COLO668 (cell line): ENCODE results near the gene ZNF134.

Experiments used
- DNase-seq: peaks from one replicate; lab custom pipeline; 2025; ENCODE audit not compliant: unreplicated experiment; lab: John Stamatoyannopoulos, UW

ZNF134 gene

DNA sequence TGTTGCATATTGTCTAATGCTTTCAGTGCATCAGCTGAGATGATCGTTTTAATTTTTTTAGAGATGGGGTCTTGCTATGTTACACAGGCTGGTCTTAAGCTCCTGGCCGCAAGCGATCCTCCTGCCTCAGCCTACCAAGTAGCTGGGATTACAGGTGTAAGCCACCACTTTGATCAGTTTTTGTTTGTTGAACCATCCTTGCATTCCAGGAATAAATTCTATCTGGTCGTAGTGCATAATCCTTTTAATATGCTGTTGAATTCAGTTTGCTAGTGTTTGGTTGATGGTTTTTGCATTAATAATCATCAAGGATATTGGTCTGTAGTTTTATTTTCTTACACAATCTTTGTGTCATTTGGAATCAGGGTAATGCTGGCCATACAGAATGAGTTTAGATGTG lies 23.3 kb downstream of the ZNF134 start:
- DNase-seq = no peak

DNA sequence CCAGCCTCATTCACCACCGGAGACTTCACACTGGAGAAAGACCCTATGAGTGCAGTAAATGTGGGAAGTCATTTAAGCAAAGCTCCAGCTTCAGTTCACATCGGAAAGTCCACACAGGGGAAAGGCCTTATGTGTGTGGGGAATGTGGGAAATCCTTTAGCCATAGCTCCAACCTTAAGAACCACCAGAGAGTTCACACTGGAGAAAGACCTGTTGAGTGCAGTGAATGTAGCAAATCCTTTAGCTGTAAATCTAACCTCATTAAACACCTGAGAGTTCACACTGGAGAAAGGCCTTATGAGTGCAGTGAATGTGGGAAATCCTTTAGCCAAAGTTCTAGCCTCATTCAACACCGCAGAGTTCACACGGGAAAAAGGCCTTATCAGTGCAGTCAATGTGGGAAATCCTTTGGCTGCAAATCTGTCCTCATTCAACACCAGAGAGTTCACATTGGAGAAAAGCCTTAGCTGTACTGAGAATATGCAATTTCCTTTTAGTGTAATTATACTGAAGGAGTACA lies 27.7 kb downstream of the ZNF134 start:
- DNase-seq = no peak

DNA sequence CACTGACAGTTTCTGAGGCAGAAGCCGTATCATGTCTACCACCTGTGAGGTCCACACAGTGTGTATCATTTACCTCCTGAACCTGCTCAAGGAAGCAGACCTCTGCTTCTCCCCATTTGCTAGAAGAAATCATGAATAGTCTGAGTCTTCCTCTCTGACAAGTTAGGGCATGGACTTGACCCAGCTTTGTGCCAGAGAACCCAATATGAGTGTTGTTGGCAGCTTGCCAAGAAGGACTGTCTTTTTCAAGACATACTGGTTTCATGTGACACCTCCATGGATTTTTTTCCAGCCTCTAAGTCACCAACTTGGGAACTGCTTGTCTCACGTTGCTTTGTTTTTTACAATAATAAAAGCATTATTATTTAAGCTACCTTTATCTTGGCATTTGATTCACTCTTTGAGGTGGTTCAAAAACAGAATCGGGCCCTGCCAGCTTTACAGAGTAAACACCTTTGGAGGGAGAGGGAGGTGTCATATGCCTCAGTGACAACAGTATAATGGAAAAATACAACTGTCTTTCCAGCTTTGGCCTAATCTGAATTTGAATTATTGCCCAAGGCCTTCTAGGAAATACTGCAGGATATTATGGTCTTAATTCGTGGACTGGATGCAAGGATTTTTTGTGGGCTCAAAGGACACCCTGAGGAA lies 28.5 kb downstream of the ZNF134 start:
- DNase-seq = no peak

DNA sequence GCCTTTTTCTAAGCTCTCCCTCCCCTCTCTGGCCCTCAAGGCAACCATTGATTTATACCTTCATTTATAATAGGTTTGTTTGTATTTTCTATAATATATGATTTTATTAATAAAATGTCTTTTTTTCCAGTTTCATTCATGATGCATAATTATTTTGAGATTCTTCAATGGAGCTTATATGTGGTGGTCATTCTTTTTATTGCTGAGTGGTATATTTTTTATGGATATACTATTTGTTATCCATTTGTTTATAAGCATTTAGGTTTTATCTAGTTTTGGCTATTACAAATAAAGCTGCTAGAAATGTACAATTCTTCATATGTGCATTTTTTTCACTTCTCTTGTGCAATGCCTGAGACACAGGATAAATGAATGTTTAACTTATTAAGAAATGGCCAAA lies 29.7 kb downstream of the ZNF134 start:
- no peak for DNase-seq

DNA sequence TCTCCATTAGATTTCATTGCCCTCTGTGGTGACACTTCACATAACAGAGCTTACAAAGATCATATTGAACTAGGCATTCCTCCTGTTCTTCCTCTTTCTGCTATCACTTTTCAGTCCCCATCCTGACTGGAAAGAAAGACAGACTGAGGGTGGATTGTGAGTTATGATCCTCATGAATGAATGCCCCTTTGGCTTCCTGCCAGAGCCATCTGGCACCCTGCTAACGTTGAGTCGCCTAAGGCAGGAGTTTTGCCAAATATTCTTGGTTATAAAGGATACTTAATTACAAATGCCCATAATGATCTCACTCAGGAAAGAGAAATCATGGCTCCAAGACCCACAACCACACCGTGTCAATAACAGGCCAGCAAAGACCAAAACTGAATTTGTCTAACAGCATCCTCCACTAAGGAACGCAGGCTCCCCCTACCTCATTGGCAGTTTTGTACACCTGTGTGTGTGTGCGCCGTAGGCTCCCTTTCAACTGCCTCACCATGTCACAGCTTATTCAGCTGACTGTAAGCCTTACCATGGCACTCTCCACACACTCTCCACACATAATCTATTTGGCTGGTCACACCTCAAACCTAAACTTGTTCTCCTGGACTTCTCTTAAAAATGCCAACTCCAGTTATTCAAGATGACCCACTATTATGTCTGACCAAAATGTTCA lies 34.4 kb downstream of the ZNF134 start:
- DNase-seq = peak; percentile 30

DNA sequence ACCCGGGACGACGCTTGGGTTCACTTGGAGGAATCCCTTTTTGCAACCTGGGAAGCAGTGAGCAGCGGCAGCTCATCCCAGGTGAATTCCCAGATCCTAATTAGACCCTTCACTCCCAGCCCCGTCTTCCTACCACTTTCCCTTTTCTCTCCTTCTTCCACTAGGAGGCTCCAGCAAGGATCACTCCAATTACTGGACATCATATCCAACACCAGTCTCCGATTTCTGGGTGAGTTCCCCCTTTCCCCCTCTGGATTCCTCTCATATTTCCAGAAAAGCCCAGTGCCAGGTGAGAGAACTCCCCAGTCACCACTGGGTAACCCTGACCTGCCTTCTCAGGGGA lies 37.6 kb downstream of the ZNF134 start:
- no peak for DNase-seq

DNA sequence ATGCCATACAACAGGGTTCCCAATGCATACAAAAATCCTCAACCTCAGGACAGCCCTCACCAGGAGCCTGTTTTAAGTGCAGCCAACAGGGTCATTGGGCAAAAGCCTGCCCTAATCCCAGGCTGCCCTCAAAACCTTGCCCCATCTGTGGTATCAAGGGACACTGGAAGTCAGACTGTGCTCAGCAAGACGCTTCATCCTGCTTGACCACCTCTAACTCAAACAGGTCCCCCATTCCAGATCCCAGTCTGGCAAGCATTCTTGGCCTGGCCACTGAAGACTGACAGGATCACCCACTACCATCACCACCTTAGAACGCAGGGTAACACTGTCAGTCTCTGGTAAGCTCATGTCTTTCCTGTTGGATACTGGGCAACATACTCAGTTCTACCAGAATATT lies 39.6 kb downstream of the ZNF134 start:
- no peak for DNase-seq

DNA sequence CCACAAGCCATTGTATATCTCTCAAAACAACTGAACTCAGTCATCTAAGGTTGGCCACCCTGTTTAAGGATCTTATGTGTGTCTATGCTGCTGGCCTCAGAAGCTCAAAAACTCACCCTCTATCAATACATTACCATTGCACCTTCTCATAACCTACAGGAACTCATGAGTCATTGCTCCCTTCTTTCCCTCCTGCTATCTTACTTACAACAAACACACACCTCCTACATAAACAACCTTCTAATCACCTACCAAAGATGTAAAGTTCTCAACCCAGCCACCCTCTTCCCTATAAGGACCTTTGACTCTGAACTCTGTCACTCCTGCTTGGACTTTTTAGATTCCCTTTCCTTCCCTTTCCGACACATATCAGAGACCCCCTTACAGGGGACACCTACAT lies 41.4 kb downstream of the ZNF134 start:
- no peak for DNase-seq

DNA sequence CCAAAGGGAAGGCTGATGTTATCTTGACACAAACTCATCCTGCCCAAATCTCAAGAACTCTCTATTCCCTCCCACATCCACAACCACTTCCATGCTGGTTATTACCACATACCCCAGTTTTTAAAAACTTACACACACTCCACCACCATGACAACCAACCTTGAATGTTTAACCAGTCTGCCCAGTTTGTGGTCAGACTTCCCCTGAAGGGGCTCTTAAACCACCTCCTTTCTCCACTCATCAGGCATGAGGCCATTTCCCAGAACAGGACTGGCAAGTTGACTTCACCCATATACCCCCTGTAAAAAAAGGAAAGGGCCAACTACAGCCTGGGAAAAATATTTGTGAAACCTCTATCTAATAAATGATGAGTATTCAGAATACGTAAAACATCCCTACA lies 42.3 kb downstream of the ZNF134 start:
- no peak for DNase-seq

DNA sequence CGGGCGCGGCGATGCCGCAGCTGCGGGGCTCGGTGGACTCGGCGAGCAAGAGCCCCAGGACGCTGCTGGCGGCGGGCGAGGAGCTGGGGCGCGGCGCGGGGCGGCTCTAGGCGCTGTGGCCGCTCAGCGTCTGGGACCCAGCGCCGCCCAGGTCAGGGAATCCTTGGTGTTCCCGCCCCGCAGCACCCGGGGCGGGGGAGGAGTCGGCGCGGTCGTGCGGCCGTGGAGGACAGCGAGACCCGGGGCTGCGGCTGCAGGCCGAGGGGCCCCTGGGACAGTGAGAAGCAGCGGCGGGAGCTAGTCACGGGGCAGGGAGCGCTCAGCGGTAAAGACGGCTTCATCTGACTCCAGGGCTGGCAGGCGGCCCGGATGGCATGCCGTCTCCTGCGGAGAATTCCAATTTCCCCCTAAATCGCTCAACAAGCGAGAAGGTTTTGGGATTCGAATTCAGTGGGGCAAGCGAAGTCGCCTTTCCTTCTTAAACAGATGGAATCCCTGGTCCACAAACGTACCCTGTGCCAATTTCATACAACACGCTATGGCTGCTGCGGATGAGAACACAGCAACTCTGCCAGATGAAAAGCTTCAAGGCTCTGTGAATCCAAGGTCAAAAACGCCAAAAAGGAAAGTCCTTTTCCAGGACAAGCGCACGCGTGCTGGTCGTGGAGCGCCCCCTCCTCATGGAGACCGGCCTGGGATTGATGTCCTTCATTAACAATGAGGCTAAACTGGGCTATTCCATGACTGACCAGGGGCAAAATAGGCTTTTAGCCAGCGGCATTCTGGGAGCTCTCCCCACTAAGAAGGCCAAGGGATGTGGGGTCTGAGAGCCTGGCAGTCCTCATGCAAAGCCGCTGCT lies 50.5 kb downstream of the ZNF134 start:
- DNase-seq = peak; percentile 67

DNA sequence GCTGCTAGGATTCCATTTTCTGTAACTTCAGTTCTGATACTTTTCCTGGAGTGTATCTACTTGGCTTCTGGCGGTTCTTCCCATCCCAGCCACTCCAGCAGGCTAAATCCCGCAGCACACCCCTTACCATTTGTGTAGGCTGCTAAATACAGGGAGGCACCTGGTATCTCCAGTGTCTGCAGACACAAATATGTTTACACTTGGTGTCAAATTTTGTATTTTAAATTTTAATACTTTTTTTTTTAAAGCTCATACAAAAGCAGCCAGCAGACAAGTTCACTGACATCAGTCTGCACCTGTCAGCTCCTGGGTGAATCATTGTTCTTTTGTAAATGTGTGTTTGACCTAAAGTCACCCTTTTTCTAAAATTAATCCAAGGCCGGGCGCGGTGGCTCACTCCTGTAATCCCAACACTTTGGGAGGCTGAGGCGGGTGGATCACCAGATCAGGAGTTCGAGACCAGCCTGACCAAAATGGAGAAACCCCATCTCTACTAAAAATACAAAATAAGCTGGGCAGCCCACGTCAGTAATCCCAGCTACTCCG lies 51.3 kb downstream of the ZNF134 start:
- no peak for DNase-seq

DNA sequence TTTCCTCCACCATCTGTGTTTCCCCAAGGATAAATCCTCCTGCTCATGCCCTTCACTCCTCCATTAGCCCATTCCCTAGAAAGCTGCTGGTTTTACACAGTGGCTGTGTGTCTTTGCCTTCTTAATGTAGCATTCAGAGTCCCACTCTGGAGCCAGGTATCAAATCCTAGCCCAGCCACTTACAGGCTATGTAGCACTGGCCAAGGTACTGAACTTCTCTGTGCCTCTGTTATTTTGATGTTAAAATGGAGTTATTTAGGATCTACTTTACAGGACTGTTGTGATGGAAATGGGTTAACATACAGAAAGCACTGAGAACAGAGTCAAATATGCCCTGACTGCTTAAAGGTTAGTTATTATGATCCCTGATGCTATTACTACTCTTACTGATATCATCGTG lies 53.2 kb downstream of the ZNF134 start:
- DNase-seq = no peak

DNA sequence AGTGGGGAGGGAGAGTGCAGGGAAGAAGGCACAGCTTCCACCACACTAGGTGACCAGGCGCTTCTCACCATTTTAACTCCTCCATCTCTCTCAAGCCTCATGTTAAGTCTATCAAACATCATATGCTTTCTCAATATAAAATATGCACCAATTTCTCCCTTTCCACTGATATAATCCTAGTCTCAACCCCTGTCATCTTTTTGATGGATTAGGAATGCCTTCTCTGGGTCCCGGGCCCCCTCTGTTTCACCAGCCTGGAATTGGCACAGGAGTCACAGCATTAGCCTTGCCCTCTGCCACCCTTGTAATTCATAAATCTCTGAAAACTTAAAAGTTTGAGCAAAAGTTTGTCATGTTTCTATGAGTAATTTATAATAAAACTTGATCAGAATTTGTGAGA lies 54.6 kb downstream of the ZNF134 start, which contains the start of gene ZSCAN4:
Gene ZSCAN4, plus strand, starts transcription at position 301 of the 400 bp plus-strand sequence. CDS start 7,211 bp downstream, outside the sequence.
- no peak for DNase-seq

DNA sequence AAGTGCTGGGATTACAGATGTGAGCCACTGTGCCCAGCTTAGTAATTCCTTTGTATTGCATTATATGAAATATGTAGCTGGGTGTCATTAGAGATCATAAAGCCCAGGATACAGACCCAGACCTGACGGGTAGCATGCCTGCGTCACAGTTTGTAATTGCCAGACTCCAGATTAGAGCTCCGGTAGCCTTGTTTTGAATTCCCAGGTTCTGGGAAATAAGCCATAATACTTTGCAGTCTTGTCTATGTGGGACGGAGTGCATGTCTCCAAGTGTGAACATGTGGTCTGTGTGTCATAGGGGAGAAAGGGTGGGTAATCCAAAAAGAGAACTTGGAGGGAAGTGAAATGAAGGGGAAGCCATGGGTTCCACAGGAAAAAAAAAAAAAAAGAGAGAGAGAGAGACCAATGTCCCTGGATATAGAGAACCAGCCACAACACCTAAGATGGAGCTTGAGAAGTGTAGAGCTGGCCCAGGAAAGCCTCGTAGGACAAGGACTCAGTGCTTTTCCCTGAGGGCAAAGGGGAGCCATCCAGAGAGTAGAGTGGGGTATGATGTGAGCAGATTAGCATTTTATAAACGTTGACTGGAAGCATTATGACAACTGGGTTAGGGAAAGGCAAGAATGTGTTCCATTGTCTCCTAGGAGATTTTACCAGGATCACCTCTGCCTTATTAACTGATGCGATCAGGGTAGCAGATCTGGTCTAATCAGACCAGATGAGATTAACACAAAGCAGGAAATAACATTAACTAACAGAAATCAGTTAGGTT lies 57.3 kb downstream of the ZNF134 start:
- DNase-seq = no peak

DNA sequence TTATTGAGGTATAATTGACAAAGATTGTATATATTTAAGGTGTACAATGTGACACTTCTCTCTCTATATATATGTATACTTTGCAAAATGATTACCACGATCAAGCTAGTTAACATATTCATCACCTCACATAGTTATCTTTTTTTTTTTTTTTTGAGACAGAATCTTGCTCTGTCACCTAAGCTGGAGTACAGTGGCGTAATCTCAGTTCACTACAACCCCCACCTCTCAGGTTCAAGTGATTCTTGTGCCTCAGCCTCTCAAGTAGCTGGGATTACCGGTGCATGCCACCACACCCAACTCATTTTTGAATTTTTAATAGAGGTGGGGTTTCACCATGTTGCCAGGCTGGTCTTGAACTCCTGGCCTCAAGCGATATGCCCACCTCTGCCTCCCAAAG lies 58.4 kb downstream of the ZNF134 start:
- DNase-seq = no peak
